DND-41 (cell line): Measurements from ENCODE around the gene TAF4.

Experiments
- ATAC-seq: fragments of 200-7000 bp; cut with Tn5 transposase; 3 replicates; pipeline ENCODE4 v1.9.1; 2021; ENCODE audit warnings: low read depth; ENCODE audit not compliant: insufficient read depth
- DNase-seq: peaks from one replicate; pipeline ENCODE4 v3.0.0-alpha.2; 2020
- H2AFZ ChIP-seq: 2 replicates; pipeline ENCODE4 v1.6.0; 2012; ENCODE audit warnings: low read depth, low read length
- H3K27ac ChIP-seq: 2 replicates; pipeline ENCODE4 v1.5.1; 2012; ENCODE audit warnings: low read length, inconsistent platforms
- H3K27me3 ChIP-seq: fragments of 200-600 bp; sonication (generic); 2 replicates; pipeline ENCODE4 v1.6.0; 2012; ENCODE audit warnings: low read length, mild to moderate bottlenecking, inconsistent platforms; ENCODE audit not compliant: insufficient read depth, poor library complexity
- H3K36me3 ChIP-seq: 2 replicates; pipeline ENCODE4 v1.5.1; 2012; ENCODE audit warnings: low read length, inconsistent platforms; ENCODE audit not compliant: insufficient read depth
- H3K4me1 ChIP-seq: 2 replicates; pipeline ENCODE4 v1.5.1; 2012; ENCODE audit warnings: mild to moderate bottlenecking, low read length; ENCODE audit not compliant: insufficient read depth
- H3K4me2 ChIP-seq: 2 replicates; pipeline ENCODE4 v1.6.0; 2012; ENCODE audit warnings: mild to moderate bottlenecking, moderate library complexity, low read length, inconsistent platforms; ENCODE audit not compliant: insufficient read depth
- H3K4me3 ChIP-seq, 2 experiments: fragments of 200-600 bp in 1 of 2; shearing (Covaris generic) in 1 of 2; 2 replicates each; pipeline ENCODE4 v1.5.1; 2012 to 2016; ENCODE audit warnings: inconsistent platforms in 2 of 2, low read length in 2 of 2, mild to moderate bottlenecking in 2 of 2, low read depth in 1 of 2, moderate library complexity in 1 of 2
- H3K79me2 ChIP-seq: 2 replicates; pipeline ENCODE4 v1.6.0; 2012; ENCODE audit warnings: low read length, inconsistent platforms; ENCODE audit not compliant: insufficient read depth
- H3K9ac ChIP-seq: 2 replicates; pipeline ENCODE4 v1.6.0; 2012; ENCODE audit warnings: low read depth, mild to moderate bottlenecking, inconsistent platforms, low read length, moderate library complexity
- H3K9me3 ChIP-seq: 2 replicates; pipeline ENCODE4 v1.5.1; 2012; ENCODE audit warnings: low read length, moderate library complexity, mild to moderate bottlenecking, inconsistent platforms; ENCODE audit not compliant: insufficient read depth, severe bottlenecking
- H4K20me1 ChIP-seq: 2 replicates; pipeline ENCODE4 v1.6.0; 2012; ENCODE audit warnings: low read length; ENCODE audit not compliant: insufficient read depth
- CTCF ChIP-seq: IDR thresholded peaks from 2 replicates; pipeline ENCODE4 v1.5.1; 2012; ENCODE audit warnings: borderline replicate concordance, low read length, moderate library complexity, mild to moderate bottlenecking; ENCODE audit not compliant: poor library complexity, severe bottlenecking; ENCODE audit errors: extremely low read depth
- EZH2 ChIP-seq: IDR thresholded peaks from 3 replicates; pipeline ENCODE4 v1.6.1; 2012; ENCODE audit warnings: borderline replicate concordance, low read depth, mild to moderate bottlenecking, moderate library complexity, low read length, inconsistent platforms; ENCODE audit not compliant: severe bottlenecking

The TAF4 gene

GRCh38 chr20:62047666-62048345, 17.9 kb downstream of the TAF4 start:
- Histone ChIP-seq H2AFZ (no peak overlapping the region), H3K79me2 (peaks cover 100% of the 10 kb centered on the region), H3K9me3 (no peaks in the 10 kb centered on the region), H3K9ac (no peak overlapping the region), H3K27ac (no peak overlapping the region), H3K27me3 (no peaks in the 10 kb centered on the region), H3K36me3 (no peaks in the 10 kb centered on the region; the same call in 1 of the 2 replicates), H3K4me3 (no peak overlapping the region), H4K20me1 (peaks cover 95% of the 10 kb centered on the region), H3K4me1 (no peaks in the 10 kb centered on the region), H3K4me2 (no peak overlapping the region)
- no peak for DNase-seq
- no peak for ATAC-seq
- TF ChIP-seq EZH2 = no peak
- TF ChIP-seq CTCF = no peak

- no peak overlapping the region for H3K9ac ChIP-seq
- H3K4me2 ChIP-seq = no peak overlapping the region
- no peak overlapping the region for H3K27ac ChIP-seq
- peaks cover 94% of the 10 kb centered on the region for H4K20me1 ChIP-seq
- no peak for DNase-seq
- H3K4me1 ChIP-seq = no peaks in the 10 kb centered on the region
- ATAC-seq = no peak
- no peaks in the 10 kb centered on the region for H3K9me3 ChIP-seq
- no peaks in the 10 kb centered on the region for H3K27me3 ChIP-seq
- no peak overlapping the region for H3K4me3 ChIP-seq
- peaks cover 3% of the 10 kb centered on the region; the same call in 1 of the 2 replicates for H3K36me3 ChIP-seq
- H3K79me2 ChIP-seq = peaks cover 100% of the 10 kb centered on the region
- no peak for TF ChIP-seq CTCF
- no peak for TF ChIP-seq EZH2
- H2AFZ ChIP-seq = no peak overlapping the region
Measured at GRCh38 chr20:62046431-62046830, 19.2 kb downstream of the TAF4 start.

- Histone ChIP-seq H3K9me3 (no peaks in the 10 kb centered on the region), H3K9ac (no peak overlapping the region), H3K4me3 (no peak overlapping the region), H3K4me2 (no peak overlapping the region), H2AFZ (no peak overlapping the region), H3K27me3 (no peaks in the 10 kb centered on the region), H3K36me3 (peaks cover 3% of the 10 kb centered on the region; the same call in 1 of the 2 replicates), H3K27ac (no peak overlapping the region), H3K4me1 (no peaks in the 10 kb centered on the region), H4K20me1 (peaks cover 94% of the 10 kb centered on the region), H3K79me2 (peaks cover 99% of the 10 kb centered on the region)
- no peak for TF ChIP-seq CTCF
- no peak for TF ChIP-seq EZH2
- DNase-seq (no peak), ATAC-seq (no peak)
Measured at GRCh38 chr20:62045529-62046285, 20.0 kb downstream of the TAF4 start.
